K562 (cell line): Measurements from ENCODE around the gene SLC4A3. TPM values are rescaled to one million over a fixed set of nuclear protein-coding genes. Genes with fewer than 3 reads are reported as not detected.

Source experiments
- BCOR ChIP-seq: fragments of 450-650 bp; IDR thresholded peaks from 2 replicates; pipeline ENCODE4 v1.6.1; 2016
- FOXJ3 ChIP-seq: sonication (generic); formaldehyde crosslinking; IDR thresholded peaks from 2 replicates; pipeline ENCODE4 v1.4.0; 2020; ENCODE audit warnings: mild to moderate bottlenecking, missing genetic modification reagents
- FOXK2 ChIP-seq, 2 experiments: fragments of 450-650 bp; IDR thresholded peaks in 1 of 2; conservative IDR thresholded peaks in 1 of 2; 2 replicates each; pipeline ENCODE4 v1.6.1; 2016; ENCODE audit warnings: low read depth in 2 of 2, mild to moderate bottlenecking in 1 of 2
- GATAD2B ChIP-seq: fragments of 450-650 bp; IDR thresholded peaks from 2 replicates; pipeline ENCODE4 v1.6.1; 2017; ENCODE audit warnings: mild to moderate bottlenecking, borderline replicate concordance
- RREB1 ChIP-seq: fragments of 250-450 bp; sonication (Bioruptor Pico); IDR thresholded peaks from 2 replicates; pipeline ENCODE4 v1.4.0; 2020
- ZNF384 ChIP-seq: IDR thresholded peaks from 2 replicates; pipeline ENCODE4 v1.6.1; 2012; ENCODE audit warnings: low read depth, low read length, improper control_type of control experiment
- ZNF444 ChIP-seq: fragments of 250-450 bp; sonication (Bioruptor Pico); IDR thresholded peaks from 2 replicates; pipeline ENCODE4 v1.4.0; 2020; ENCODE audit warnings: mild to moderate bottlenecking, moderate library complexity
- ZNF561 ChIP-seq: fragments of 450-650 bp; formaldehyde crosslinking; conservative IDR thresholded peaks from 2 replicates; pipeline ENCODE4 v1.4.0; 2020; ENCODE audit warnings: mild to moderate bottlenecking, moderate library complexity
- polyA plus RNA-seq, 8 experiments: library from polyadenylated mRNA; depleted of rRNA in 4 of 8; stranded (reverse) in 5 of 8; unstranded in 3 of 8; fragments of >200 nt; fragmentation: Nextera tagmentation in 2 of 8; fragmentation: Illumina TruSeq in 1 of 8; extraction: Ambion mirVana in 2 of 8; extraction: Trizol in 1 of 8; gene quantifications; 2 replicates each; pipeline versions ENCODE4 v1.2.1 to v1.2.3, GENCODE V29; 2011 to 2014; ENCODE audit warnings: inconsistent platforms in 1 of 8, missing spikeins in 1 of 8
- total RNA-seq, 7 experiments: library from RNA; depleted of rRNA in 6 of 7; stranded (reverse); fragments of >200 nt in 6 of 7; fragmentation: Illumina TruSeq in 2 of 7; extraction: Trizol in 2 of 7; gene quantifications; 2 replicates each; pipeline versions ENCODE4 v1.2.1 to v1.2.3, GENCODE V29; 2011 to 2021; ENCODE audit warnings: low replicate concordance in 1 of 7
- TF ChIP-seq, protein P1 (sequence below): IDR thresholded peaks from 3 replicates; pipeline ENCODE4 v1.6.1; 2011; ENCODE audit warnings: borderline replicate concordance, mild to moderate bottlenecking, moderate library complexity; ENCODE audit not compliant: insufficient read length; ENCODE audit errors: extremely low read depth
- TF ChIP-seq, protein P2 (sequence below): sonication (generic); formaldehyde crosslinking; IDR thresholded peaks from 2 replicates; pipeline ENCODE4 v1.8.0; 2023; ENCODE audit warnings: mild to moderate bottlenecking, missing genetic modification reagents
- TF ChIP-seq, protein P3 (sequence below), 2 experiments: fragments of 450-650 bp; conservative IDR thresholded peaks; 2 replicates each; pipeline ENCODE4 v1.6.1; 2017; ENCODE audit warnings: mild to moderate bottlenecking in 2 of 2, moderate library complexity in 2 of 2
- TF ChIP-seq, protein P4 (sequence below): sonication (generic); formaldehyde crosslinking; IDR thresholded peaks from 2 replicates; pipeline ENCODE4 v1.8.1; 2023; ENCODE audit warnings: mild to moderate bottlenecking, missing genetic modification reagents

The SLC4A3 gene
- total and polyA plus RNA-seq, 9 of the 15 experiments (the other 6 are each of a cell fraction or from before 2014, with no cell fraction given): 0.04 to 0.31 (median 0.16) TPM; not detected in 5

DNA sequence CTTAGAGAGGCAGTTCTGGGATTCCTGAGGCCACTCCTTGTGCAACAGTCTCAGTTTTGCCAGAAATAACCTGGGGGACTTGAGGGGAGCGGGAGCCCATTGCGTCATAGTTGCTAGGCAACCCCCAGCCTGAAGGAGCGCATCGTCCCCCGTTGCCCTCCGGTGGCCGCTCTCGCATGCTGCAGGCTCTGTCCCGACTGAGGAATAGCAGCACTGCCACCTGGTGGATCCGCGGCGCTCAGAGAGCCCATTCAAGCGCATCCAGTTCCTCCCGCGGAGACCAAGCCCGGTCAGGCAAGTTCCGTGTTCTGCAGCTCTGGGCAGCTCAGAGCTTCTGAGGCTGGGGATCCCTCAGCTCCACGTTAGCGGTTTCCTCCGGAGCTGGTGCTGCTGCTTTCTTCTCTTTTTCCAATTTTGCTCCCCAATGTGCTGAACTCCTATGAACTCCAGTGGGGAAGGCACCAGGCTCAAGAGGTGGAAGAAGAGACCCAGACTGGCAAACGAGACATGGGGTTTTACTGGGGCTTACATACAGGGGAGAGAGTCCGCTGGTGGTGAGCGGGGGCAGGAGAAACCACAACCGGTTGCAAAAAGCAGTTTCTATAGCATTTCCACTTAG, 15.1 kb downstream of the SLC4A3 start (continued):
- TF ChIP-seq, protein P1, sequence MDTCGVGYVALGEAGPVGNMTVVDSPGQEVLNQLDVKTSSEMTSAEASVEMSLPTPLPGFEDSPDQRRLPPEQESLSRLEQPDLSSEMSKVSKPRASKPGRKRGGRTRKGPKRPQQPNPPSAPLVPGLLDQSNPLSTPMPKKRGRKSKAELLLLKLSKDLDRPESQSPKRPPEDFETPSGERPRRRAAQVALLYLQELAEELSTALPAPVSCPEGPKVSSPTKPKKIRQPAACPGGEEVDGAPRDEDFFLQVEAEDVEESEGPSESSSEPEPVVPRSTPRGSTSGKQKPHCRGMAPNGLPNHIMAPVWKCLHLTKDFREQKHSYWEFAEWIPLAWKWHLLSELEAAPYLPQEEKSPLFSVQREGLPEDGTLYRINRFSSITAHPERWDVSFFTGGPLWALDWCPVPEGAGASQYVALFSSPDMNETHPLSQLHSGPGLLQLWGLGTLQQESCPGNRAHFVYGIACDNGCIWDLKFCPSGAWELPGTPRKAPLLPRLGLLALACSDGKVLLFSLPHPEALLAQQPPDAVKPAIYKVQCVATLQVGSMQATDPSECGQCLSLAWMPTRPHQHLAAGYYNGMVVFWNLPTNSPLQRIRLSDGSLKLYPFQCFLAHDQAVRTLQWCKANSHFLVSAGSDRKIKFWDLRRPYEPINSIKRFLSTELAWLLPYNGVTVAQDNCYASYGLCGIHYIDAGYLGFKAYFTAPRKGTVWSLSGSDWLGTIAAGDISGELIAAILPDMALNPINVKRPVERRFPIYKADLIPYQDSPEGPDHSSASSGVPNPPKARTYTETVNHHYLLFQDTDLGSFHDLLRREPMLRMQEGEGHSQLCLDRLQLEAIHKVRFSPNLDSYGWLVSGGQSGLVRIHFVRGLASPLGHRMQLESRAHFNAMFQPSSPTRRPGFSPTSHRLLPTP: no peak
- TF ChIP-seq, protein P2, sequence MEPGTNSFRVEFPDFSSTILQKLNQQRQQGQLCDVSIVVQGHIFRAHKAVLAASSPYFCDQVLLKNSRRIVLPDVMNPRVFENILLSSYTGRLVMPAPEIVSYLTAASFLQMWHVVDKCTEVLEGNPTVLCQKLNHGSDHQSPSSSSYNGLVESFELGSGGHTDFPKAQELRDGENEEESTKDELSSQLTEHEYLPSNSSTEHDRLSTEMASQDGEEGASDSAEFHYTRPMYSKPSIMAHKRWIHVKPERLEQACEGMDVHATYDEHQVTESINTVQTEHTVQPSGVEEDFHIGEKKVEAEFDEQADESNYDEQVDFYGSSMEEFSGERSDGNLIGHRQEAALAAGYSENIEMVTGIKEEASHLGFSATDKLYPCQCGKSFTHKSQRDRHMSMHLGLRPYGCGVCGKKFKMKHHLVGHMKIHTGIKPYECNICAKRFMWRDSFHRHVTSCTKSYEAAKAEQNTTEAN (CRISPR knock-in tag): no peak
- TF ChIP-seq, protein P3, sequence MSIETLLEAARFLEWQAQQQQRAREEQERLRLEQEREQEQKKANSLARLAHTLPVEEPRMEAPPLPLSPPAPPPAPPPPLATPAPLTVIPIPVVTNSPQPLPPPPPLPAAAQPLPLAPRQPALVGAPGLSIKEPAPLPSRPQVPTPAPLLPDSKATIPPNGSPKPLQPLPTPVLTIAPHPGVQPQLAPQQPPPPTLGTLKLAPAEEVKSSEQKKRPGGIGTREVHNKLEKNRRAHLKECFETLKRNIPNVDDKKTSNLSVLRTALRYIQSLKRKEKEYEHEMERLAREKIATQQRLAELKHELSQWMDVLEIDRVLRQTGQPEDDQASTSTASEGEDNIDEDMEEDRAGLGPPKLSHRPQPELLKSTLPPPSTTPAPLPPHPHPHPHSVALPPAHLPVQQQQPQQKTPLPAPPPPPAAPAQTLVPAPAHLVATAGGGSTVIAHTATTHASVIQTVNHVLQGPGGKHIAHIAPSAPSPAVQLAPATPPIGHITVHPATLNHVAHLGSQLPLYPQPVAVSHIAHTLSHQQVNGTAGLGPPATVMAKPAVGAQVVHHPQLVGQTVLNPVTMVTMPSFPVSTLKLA (conservative IDR thresholded peaks at IDR 0.05): 0 out of 4 replicates have a peak, but pooled peaks of 1 of the 2 experiments have one; percentile 5
- TF ChIP-seq RREB1 (CRISPR knock-in tag): no peak
- TF ChIP-seq ZNF561 (CRISPR knock-in tag): no peak
- TF ChIP-seq FOXK2 (conservative IDR thresholded peaks at IDR 0.05 in 1 of 2, IDR thresholded peaks at IDR 0.05 in 1 of 2; ENCODE audit: low read depth in 2 of 2): no peak
- TF ChIP-seq, protein P4, sequence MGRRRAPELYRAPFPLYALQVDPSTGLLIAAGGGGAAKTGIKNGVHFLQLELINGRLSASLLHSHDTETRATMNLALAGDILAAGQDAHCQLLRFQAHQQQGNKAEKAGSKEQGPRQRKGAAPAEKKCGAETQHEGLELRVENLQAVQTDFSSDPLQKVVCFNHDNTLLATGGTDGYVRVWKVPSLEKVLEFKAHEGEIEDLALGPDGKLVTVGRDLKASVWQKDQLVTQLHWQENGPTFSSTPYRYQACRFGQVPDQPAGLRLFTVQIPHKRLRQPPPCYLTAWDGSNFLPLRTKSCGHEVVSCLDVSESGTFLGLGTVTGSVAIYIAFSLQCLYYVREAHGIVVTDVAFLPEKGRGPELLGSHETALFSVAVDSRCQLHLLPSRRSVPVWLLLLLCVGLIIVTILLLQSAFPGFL (CRISPR knock-in tag): no peak
- no peak for TF ChIP-seq GATAD2B
- no peak for TF ChIP-seq FOXJ3 (CRISPR knock-in tag)
- TF ChIP-seq ZNF444: no peak
- 0 out of 2 replicates have a peak, but pooled peaks have one; percentile 32 for TF ChIP-seq BCOR
- TF ChIP-seq ZNF384: 0 out of 2 replicates have a peak, but pooled peaks have one; percentile 13
